Skeletal muscle tissue (tissue), 4 donors: Measurements from ENCODE around the gene LY6G5B. TPM values are rescaled to one million over a fixed set of nuclear protein-coding genes. Genes with fewer than 3 reads are reported as not detected.
A peak's percentile ranks its signal among the peaks of the same experiment; 100 is the strongest.

Experiments
- H3K27ac ChIP-seq: one replicate; pipeline ENCODE4 v1.7.0; 2013; ENCODE audit warnings: mild to moderate bottlenecking, low read depth, low read length, inconsistent platforms
- H3K27me3 ChIP-seq, 3 donors: one replicate each; pipeline ENCODE4 v1.7.0; 2013; ENCODE audit warnings: low read length in 3 of 3; ENCODE audit not compliant: control insufficient read depth in 3 of 3, insufficient read depth in 3 of 3
- H3K36me3 ChIP-seq, 3 donors: one replicate each; pipeline ENCODE4 v1.7.0; 2013; ENCODE audit warnings: low read length in 3 of 3; ENCODE audit not compliant: control insufficient read depth in 3 of 3, insufficient read depth in 3 of 3
- H3K4me1 ChIP-seq, 3 donors: one replicate each; pipeline ENCODE4 v1.7.0; 2013; ENCODE audit warnings: low read length in 3 of 3, mild to moderate bottlenecking in 3 of 3; ENCODE audit not compliant: control insufficient read depth in 3 of 3, insufficient read depth in 3 of 3
- H3K4me3 ChIP-seq, 3 donors: one replicate each; pipeline ENCODE4 v1.7.0; 2013; ENCODE audit warnings: low read length in 3 of 3
- H3K9ac ChIP-seq, 3 donors: one replicate each; pipeline ENCODE4 v1.7.0; 2013; ENCODE audit warnings: low read length in 3 of 3, mild to moderate bottlenecking in 3 of 3, moderate library complexity in 2 of 3, low read depth in 1 of 3
- H3K9me3 ChIP-seq, 3 donors: one replicate each; pipeline ENCODE4 v1.7.0; 2013; ENCODE audit warnings: low read length in 3 of 3; ENCODE audit not compliant: control insufficient read depth in 3 of 3
- total RNA-seq: library from RNA; depleted of rRNA; stranded (reverse); fragments of >200 nt; gene quantifications from one replicate; pipeline ENCODE4 v1.2.3, GENCODE V29; 2014
- donor health status: Osteomylitis.

Gene LY6G5B
- total RNA-seq, 1 donor from 2014 or later: 2.6 TPM

DNA sequence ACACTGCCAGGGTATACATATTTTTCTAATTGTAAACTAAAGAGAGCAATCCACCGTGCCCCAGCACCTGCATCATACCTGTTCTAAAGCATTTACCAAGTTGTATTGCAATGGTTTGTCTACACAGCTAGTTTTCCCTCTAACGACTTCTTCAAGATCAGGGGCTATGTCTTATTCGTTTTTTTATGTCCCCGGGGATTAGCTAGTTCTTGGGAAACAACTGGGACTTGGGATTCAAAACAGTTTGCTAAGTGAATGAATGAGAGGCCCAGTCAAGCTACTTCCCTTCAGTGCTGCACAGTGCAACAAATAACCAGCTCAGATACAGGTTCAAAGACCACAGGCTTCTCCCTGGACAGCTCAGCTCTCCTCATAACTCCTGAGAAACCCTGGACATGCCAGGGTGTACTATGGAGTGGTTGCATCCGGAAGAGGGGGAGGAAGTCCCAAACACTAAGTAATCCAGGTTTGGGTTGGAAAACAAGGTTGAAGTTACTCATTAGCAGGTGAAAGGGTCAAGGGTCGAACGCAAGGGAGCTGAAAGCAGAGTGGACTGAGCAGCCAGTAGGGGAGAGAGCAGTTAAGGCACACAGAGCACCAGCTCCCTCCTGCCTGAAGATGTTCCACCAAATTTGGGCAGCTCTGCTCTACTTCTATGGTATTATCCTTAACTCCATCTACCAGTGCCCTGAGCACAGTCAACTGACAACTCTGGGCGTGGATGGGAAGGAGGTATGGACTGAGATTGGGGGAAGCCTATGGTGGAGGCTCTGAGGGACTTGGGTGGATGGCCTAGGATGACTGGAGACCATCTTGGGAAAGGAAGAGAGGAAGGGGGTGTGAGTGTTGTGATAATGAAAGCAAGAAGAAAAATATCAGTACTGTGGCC, 14.2 kb upstream of the LY6G5B start, which contains the start of gene APOM:
APOM (plus strand) TSS at position 546 of the 889 bp plus-strand sequence; CDS start at position 619, 73 bp downstream.
- no peak within 1 kb of the TSS for H3K27ac ChIP-seq
- H3K27me3 ChIP-seq: no peaks in the 10 kb centered on the region
- no peaks in the 10 kb centered on the region for H3K9me3 ChIP-seq
- H3K4me1 ChIP-seq: peaks cover 42 to 57% (median 51%) of the 10 kb centered on the region in 3 donors
- no peak within 1 kb of the TSS for H3K4me3 ChIP-seq
- peaks cover 18 to 35% (median 24%) of the 10 kb centered on the region in 3 donors for H3K36me3 ChIP-seq
- peak within 1 kb of the TSS in 1 of 3 donors; percentile 33 for H3K9ac ChIP-seq

DNA sequence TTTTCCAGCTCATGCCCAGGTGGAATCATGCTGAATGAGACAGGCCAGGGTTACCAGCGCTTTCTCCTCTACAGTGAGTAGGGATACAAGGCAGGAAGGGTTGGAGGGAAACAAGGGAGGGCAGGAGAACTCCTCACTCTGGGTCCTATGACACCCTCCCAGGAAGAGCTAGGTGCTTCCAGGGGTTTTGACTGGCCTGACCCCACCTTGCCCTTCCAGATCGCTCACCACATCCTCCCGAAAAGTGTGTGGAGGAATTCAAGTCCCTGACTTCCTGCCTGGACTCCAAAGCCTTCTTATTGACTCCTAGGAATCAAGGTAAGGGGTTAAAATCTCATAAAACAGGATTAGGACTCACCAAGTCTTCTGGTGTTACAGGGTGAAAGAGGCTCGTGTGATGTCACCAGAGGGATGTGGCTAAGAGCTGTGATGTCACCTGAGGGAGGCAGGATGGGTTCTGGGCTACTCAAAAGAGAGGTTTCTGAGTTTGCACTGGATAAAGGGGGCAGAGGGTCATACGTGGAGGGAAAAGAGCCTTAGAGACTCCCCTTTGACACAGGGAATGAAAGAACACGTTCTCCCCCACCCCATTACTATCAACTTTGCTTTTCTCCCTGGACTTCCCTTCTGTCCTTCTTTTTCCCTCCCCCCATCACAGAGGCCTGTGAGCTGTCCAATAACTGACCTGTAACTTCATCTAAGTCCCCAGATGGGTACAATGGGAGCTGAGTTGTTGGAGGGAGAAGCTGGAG, 12.2 kb upstream of the LY6G5B start:
- Histone ChIP-seq H3K27me3 (no peaks in the 10 kb centered on the region), H3K9ac (peak overlapping the region in 2 of 3 donors; percentile 3 to 75), H3K4me1 (peaks cover 35 to 52% (median 49%) of the 10 kb centered on the region in 3 donors), H3K9me3 (no peaks in the 10 kb centered on the region), H3K4me3 (no peak overlapping the region), H3K36me3 (peaks cover 20 to 33% (median 23%) of the 10 kb centered on the region in 3 donors), H3K27ac (no peak overlapping the region)

DNA sequence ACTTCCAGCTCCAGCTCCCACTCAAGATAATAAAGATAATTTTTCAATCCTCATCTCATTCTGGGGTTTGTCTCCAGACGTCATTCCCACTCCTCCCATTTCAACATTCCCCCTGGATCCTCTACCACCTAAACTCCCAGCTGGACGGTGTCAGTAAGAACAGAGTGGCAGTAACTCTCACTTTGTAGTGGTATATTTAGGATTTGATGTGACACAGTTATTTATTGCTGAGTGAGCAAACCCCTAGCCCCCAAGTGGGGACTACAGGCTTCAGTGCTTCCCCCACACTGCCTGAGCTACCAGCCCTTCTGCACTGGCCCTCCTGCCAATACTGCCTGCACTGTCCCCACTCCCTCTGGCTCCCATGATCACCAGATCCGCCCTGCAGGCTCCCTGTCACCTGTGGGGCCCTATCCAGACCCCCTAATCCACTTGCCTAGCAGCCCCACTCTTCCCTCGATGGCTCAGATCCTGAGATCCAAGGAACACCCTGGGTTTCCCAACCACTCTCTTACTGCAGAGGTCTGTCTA, 11.6 kb upstream of the LY6G5B start:
- Histone ChIP-seq H3K9me3 (no peaks in the 10 kb centered on the region), H3K9ac (peak overlapping the region in 2 of 3 donors; percentile 3 to 75), H3K4me1 (peaks cover 39 to 54% (median 53%) of the 10 kb centered on the region in 3 donors), H3K27me3 (no peaks in the 10 kb centered on the region), H3K4me3 (peak overlapping the region in 1 of 3 donors; percentile 13), H3K36me3 (peaks cover 20 to 35% (median 24%) of the 10 kb centered on the region in 3 donors), H3K27ac (no peak overlapping the region)

DNA sequence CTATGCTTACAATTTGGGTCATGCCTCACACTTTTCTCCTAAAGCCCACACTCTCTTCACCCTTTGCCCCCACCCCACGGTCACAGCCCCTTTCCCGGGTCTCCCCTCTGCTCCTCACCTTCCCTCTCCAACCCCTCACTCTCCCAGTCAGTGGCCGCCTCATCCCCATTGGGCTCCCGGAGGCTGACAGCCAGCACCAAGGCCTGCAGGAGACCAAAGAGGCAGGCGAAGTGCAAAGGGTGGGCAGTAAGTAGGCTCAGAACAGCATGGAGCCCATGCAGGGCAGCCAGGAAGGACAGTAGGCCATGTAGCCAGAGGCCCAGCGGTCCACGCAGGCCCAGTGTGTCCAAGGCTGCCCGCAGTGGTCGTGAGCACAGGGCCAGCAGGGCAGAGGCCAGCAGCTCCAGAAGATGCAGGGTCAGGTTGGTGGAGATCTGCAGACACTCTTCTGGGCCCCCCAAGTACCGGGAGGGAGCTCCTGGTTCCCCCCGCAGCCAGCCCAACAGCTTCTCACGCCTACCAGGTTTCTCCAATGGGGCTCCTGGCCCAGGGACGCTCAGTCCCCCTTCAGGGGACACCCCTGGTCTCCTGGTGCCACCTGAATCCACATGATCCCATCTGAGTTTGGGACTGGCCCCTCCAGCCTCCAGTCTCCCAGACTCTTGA, 10.7 kb upstream of the LY6G5B start:
- Histone ChIP-seq H3K9me3 (no peaks in the 10 kb centered on the region), H3K36me3 (peaks cover 20 to 43% (median 32%) of the 10 kb centered on the region in 3 donors), H3K4me3 (peak overlapping the region; percentile 83 to 96 (median 96)), H3K27me3 (no peaks in the 10 kb centered on the region), H3K9ac (peak overlapping the region; percentile 94 to 100 (median 97)), H3K27ac (peak overlapping the region; percentile 83), H3K4me1 (peaks cover 43 to 59% (median 57%) of the 10 kb centered on the region in 3 donors)

- peak overlapping the region; percentile 83 to 96 (median 96) for H3K4me3 ChIP-seq
- peak overlapping the region; percentile 83 for H3K27ac ChIP-seq
- H3K27me3 ChIP-seq: no peaks in the 10 kb centered on the region
- H3K9ac ChIP-seq: peak overlapping the region; percentile 94 to 100 (median 97)
- peaks cover 47 to 62% (median 61%) of the 10 kb centered on the region in 3 donors for H3K4me1 ChIP-seq
- H3K9me3 ChIP-seq: no peaks in the 10 kb centered on the region
- H3K36me3 ChIP-seq: peaks cover 20 to 43% (median 32%) of the 10 kb centered on the region in 3 donors
These were observed 10.0 kb upstream of the LY6G5B start for GRCh38 chr6:31659649-31660380.

DNA sequence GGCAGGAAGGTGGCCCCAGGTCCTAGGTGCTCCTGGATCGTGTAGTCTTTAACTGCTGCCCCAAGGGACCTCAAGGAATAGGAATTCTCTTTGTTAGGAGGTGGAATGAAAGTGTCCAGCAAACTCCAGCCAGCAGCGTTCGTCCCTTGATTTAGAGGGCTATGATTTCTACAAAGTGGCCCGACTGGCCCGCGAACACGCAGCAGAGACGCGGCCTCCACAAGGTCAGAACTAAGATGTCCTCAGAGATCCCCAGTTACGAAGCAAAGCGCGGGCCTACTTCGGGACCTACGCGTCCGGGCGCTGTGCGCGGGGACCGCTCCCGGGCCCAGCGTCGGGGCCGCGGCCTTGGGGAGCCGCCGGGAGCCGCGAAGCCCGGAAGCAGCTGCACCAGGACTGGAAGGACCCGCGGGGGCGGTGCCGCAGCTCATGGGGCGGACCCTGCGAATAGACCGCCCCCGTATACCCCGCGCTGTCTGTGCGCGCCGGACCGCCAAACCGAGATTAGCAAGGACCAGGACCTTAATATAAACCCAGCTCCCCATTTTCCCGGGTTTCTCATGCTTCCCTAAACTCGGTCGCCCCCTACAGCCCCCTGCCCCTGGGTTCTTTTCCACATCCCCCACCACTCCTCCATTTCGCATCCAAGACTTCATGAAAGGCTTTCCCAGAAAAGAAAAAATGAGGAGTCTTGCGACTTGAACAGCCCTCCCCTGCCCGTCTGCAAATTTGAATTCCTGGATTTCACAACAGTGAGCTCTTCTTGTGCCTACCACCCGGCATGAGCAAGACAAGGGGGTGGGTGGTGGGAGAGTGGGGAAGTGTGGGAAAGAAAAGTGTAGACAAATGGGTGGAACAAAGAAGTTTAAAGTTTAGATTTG, 9.2 kb upstream of the LY6G5B start, which contains the start of gene C6orf47:
C6orf47 (minus strand) TSS at position 398 of the 881 bp plus-strand sequence. CDS start 831 bp downstream, outside the sequence.
- H3K4me1 ChIP-seq: peaks cover 47 to 65% (median 61%) of the 10 kb centered on the region in 3 donors
- peak within 1 kb of the TSS; percentile 83 to 96 (median 96) for H3K4me3 ChIP-seq
- H3K27me3 ChIP-seq: no peaks in the 10 kb centered on the region
- H3K36me3 ChIP-seq: peaks cover 20 to 37% (median 30%) of the 10 kb centered on the region in 3 donors
- peak within 1 kb of the TSS; percentile 83 for H3K27ac ChIP-seq
- H3K9me3 ChIP-seq: no peaks in the 10 kb centered on the region
- peak within 1 kb of the TSS; percentile 94 to 100 (median 97) for H3K9ac ChIP-seq

GRCh38 chr6:31661262-31662123, 8.3 kb upstream of the LY6G5B start:
- Histone ChIP-seq H3K27ac (peak overlapping the region; percentile 83), H3K4me1 (peaks cover 51 to 68% (median 64%) of the 10 kb centered on the region in 3 donors), H3K9me3 (no peaks in the 10 kb centered on the region), H3K36me3 (peaks cover 14 to 30% (median 25%) of the 10 kb centered on the region in 3 donors), H3K4me3 (peak overlapping the region in 2 of 3 donors; percentile 83 to 96), H3K27me3 (no peaks in the 10 kb centered on the region), H3K9ac (peak overlapping the region; percentile 94 to 100 (median 97))
